Left ventricle myocardium inferior (tissue), 1 donor: ENCODE measurements around the gene ICAM4. TPM values are rescaled to one million over a fixed set of nuclear protein-coding genes. Genes with fewer than 3 reads are reported as not detected.
A peak's percentile ranks its signal among the peaks of the same experiment; 100 is the strongest.

ENCODE experiments used
- DNase-seq: peaks from one replicate; pipeline ENCODE4 v3.0.0-alpha.2; 2020
- H3K27ac ChIP-seq: fragments of 200-600 bp; replicated peaks from 2 replicates; pipeline ENCODE4 v1.8.0; 2021
- H3K27me3 ChIP-seq: fragments of 200-600 bp; 2 replicates; pipeline ENCODE4 v1.8.0; 2021; ENCODE audit warnings: low read depth
- H3K36me3 ChIP-seq: fragments of 200-600 bp; 2 replicates; pipeline ENCODE4 v1.8.0; 2021
- H3K4me1 ChIP-seq: fragments of 200-600 bp; 2 replicates; pipeline ENCODE4 v1.8.0; 2021
- H3K4me3 ChIP-seq: fragments of 200-600 bp; 2 replicates; pipeline ENCODE4 v1.8.0; 2021; ENCODE audit warnings: mild to moderate bottlenecking, moderate library complexity
- H3K9me3 ChIP-seq: fragments of 200-600 bp; replicated peaks from 2 replicates; pipeline ENCODE4 v1.8.0; 2021
- CTCF ChIP-seq: fragments of 200-600 bp; IDR thresholded peaks from 2 replicates; pipeline ENCODE4 v1.8.0; 2021; ENCODE audit warnings: antibody characterized with exemption, mild to moderate bottlenecking, borderline replicate concordance
- intact Hi-C: fragments of 100-400 bp; cut with micrococcal nuclease; formaldehyde crosslinking; loops from one replicate; pipeline ENCODE4 v1.11.0; 2022
- total RNA-seq: library from RNA; stranded (reverse); fragmentation: NEBNext Ultra II Directional; extraction: Animal tissue kit (Norgen Biotek cat#: 25700); gene quantifications from one replicate; pipeline ENCODE4 v1.2.1, GENCODE V29; 2021
- donor health status: DM: no; HTN: yes; CAD: no; lungs with severe emphysema.

Gene ICAM4
- total RNA-seq, 1 donor from 2014 or later: 0.36 TPM

- Histone ChIP-seq H3K27ac (no peak overlapping the region), H3K36me3 (peaks cover 36% of the 10 kb centered on the region), H3K4me1 (peaks cover 52% of the 10 kb centered on the region), H3K9me3 (no peaks in the 10 kb centered on the region), H3K27me3 (peaks cover 32% of the 10 kb centered on the region), H3K4me3 (no peak overlapping the region)
- DNase-seq: no peak
- TF ChIP-seq CTCF: no peak
- intact Hi-C loops: no loop called here
Observed at GRCh38 chr19:10284960-10285278, 1.8 kb upstream of the ICAM4 start.

GRCh38 chr19:10285393-10285792 lies 1.4 kb upstream of the ICAM4 start:
- intact Hi-C loops: no loop called here
- Histone ChIP-seq H3K27ac (peak overlapping the region; percentile 82), H3K4me1 (peaks cover 56% of the 10 kb centered on the region), H3K27me3 (peaks cover 37% of the 10 kb centered on the region), H3K9me3 (no peaks in the 10 kb centered on the region), H3K4me3 (no peak overlapping the region), H3K36me3 (peaks cover 36% of the 10 kb centered on the region)
- no peak for TF ChIP-seq CTCF
- no peak for DNase-seq

GRCh38 chr19:10288662-10289166 lies 2.0 kb downstream of the ICAM4 start:
- Histone ChIP-seq H3K36me3 (peaks cover 21% of the 10 kb centered on the region), H3K4me3 (peak overlapping the region; percentile 67), H3K27ac (no peak overlapping the region), H3K9me3 (no peaks in the 10 kb centered on the region), H3K27me3 (peaks cover 70% of the 10 kb centered on the region), H3K4me1 (peaks cover 85% of the 10 kb centered on the region)
- intact Hi-C loops: no loop called here
- no peak for DNase-seq
- no peak for TF ChIP-seq CTCF

GRCh38 chr19:10289167-10289835 lies 2.5 kb downstream of the ICAM4 start:
- DNase-seq: no peak
- peak overlapping the region; percentile 67 for H3K4me3 ChIP-seq
- peaks cover 85% of the 10 kb centered on the region for H3K4me1 ChIP-seq
- TF ChIP-seq CTCF: no peak
- peaks cover 76% of the 10 kb centered on the region for H3K27me3 ChIP-seq
- no peaks in the 10 kb centered on the region for H3K9me3 ChIP-seq
- peaks cover 15% of the 10 kb centered on the region for H3K36me3 ChIP-seq
- no peak overlapping the region for H3K27ac ChIP-seq
- intact Hi-C loops: no loop called here

- H3K9me3 ChIP-seq: no peaks in the 10 kb centered on the region
- H3K27me3 ChIP-seq: peaks cover 82% of the 10 kb centered on the region
- peaks cover 84% of the 10 kb centered on the region for H3K4me1 ChIP-seq
- peaks cover 9% of the 10 kb centered on the region for H3K36me3 ChIP-seq
- no peak for TF ChIP-seq CTCF
- DNase-seq: no peak
- peak within 1 kb of the TSS; percentile 67 for H3K4me3 ChIP-seq
- no peak within 1 kb of the TSS for H3K27ac ChIP-seq
- intact Hi-C loops: no loop called here
Observed at GRCh38 chr19:10289836-10290356, 3.1 kb downstream of the ICAM4 start, which contains the start of gene ICAM5. TSS of gene ICAM5 (plus strand) at chr19:10289952. CDS start at chr19:10290044, 92 bp downstream.
